ENCODE results near the gene ZFP90. TPM values are rescaled to one million over a fixed set of nuclear protein-coding genes. Genes with fewer than 3 reads are reported as not detected.
A peak's percentile ranks its signal among the peaks of the same experiment; 100 is the strongest.

The ZFP90 gene
- total RNA-seq, 3 donors from 2014 or later: 35.7 to 40.6 (median 40.3) TPM

GRCh38 chr16:68529931-68530701 lies 9.0 kb upstream of the ZFP90 start:
- TF ChIP-seq CTCF (IDR thresholded peaks at IDR 0.05) (no peak), POLR2AphosphoS5 (IDR thresholded peaks at IDR 0.05) (no peak), POLR2A (IDR thresholded peaks at IDR 0.05) (no peak)
- Histone ChIP-seq H3K4me3 (peak overlapping the region; percentile 68 to 97 (median 89)), H3K36me3 (no peaks in the 10 kb centered on the region), H3K27ac (peak overlapping the region; percentile 66 to 71), H3K27me3 (no peaks in the 10 kb centered on the region), H3K4me1 (no peaks in the 10 kb centered on the region), H3K9me3 (no peaks in the 10 kb centered on the region)
- peak; percentile 90 to 91 for DNase-seq (ENCODE audit: low spot score in 2 of 2)
- intact Hi-C loops (cut with DNase I; ENCODE audit: low total_unique reads): no loop called here

GRCh38 chr16:68533937-68534336 lies 5.2 kb upstream of the ZFP90 start:
- no peak for DNase-seq (ENCODE audit: low spot score in 2 of 2)
- TF ChIP-seq POLR2AphosphoS5 (IDR thresholded peaks at IDR 0.05) (no peak), POLR2A (IDR thresholded peaks at IDR 0.05) (no peak), CTCF (IDR thresholded peaks at IDR 0.05) (no peak)
- Histone ChIP-seq H3K4me1 (no peaks in the 10 kb centered on the region), H3K4me3 (no peak overlapping the region), H3K9me3 (no peaks in the 10 kb centered on the region), H3K27ac (no peak overlapping the region), H3K27me3 (no peaks in the 10 kb centered on the region), H3K36me3 (no peaks in the 10 kb centered on the region)
- intact Hi-C loops (cut with DNase I; ENCODE audit: low total_unique reads): no loop called here

GRCh38 chr16:68535331-68535730 lies 3.8 kb upstream of the ZFP90 start:
- no peak for DNase-seq (ENCODE audit: low spot score in 2 of 2)
- intact Hi-C loops (cut with DNase I; ENCODE audit: low total_unique reads): no loop called here

GRCh38 chr16:68539711-68540239 lies 684 bp downstream of the ZFP90 start:
- H3K27me3 ChIP-seq: no peaks in the 10 kb centered on the region
- DNase-seq (ENCODE audit: low spot score in 2 of 2): no peak
- intact Hi-C loops (cut with DNase I; ENCODE audit: low total_unique reads): no loop called here
- H3K9me3 ChIP-seq: no peaks in the 10 kb centered on the region
- no peaks in the 10 kb centered on the region for H3K4me1 ChIP-seq
- peak overlapping the region; percentile 82 to 89 for H3K27ac ChIP-seq
- peak overlapping the region; percentile 75 to 99 (median 97) for H3K4me3 ChIP-seq
- H3K36me3 ChIP-seq: no peaks in the 10 kb centered on the region
- TF ChIP-seq CTCF (IDR thresholded peaks at IDR 0.05) (no peak), POLR2A (IDR thresholded peaks at IDR 0.05) (no peak), POLR2AphosphoS5 (IDR thresholded peaks at IDR 0.05) (no peak)

More at GRCh38 chr16:68535331-68535730, 3.8 kb upstream of the ZFP90 start:
- H3K9me3 ChIP-seq: no peaks in the 10 kb centered on the region
- no peaks in the 10 kb centered on the region for H3K36me3 ChIP-seq
- H3K4me3 ChIP-seq: no peak overlapping the region
- H3K4me1 ChIP-seq: no peaks in the 10 kb centered on the region
- TF ChIP-seq CTCF (IDR thresholded peaks at IDR 0.05) (no peak), POLR2A (IDR thresholded peaks at IDR 0.05) (no peak), POLR2AphosphoS5 (IDR thresholded peaks at IDR 0.05) (no peak)
- no peaks in the 10 kb centered on the region for H3K27me3 ChIP-seq
- H3K27ac ChIP-seq: no peak overlapping the region

GRCh38 chr16:68548947-68549346 lies 9.9 kb downstream of the ZFP90 start:
- peaks cover 42 to 44% of the 10 kb centered on the region in 2 donors for H3K9me3 ChIP-seq
- H3K4me3 ChIP-seq: no peak overlapping the region
- H3K27me3 ChIP-seq: no peaks in the 10 kb centered on the region
- DNase-seq (ENCODE audit: low spot score in 2 of 2): no peak
- H3K4me1 ChIP-seq: no peaks in the 10 kb centered on the region
- H3K27ac ChIP-seq: no peak overlapping the region
- no peak for TF ChIP-seq POLR2AphosphoS5 (IDR thresholded peaks at IDR 0.05)
- TF ChIP-seq CTCF (IDR thresholded peaks at IDR 0.05): no peak
- TF ChIP-seq POLR2A (IDR thresholded peaks at IDR 0.05): no peak
- intact Hi-C loops (cut with DNase I; ENCODE audit: low total_unique reads): no loop called here
- H3K36me3 ChIP-seq: peaks cover 6% of the 10 kb centered on the region
